ENCODE measurements around the gene CHCHD1.
"Not testable (repeated sequence)": the region's sequence is repeated elsewhere in the genome, so short reads cannot be mapped to it uniquely, and the experiment has no call there.

The CHCHD1 gene

GRCh38 chr10:73814896-73815718 lies 33.3 kb downstream of the CHCHD1 start:
- no peak for DNase-seq

- no peak for DNase-seq
Measured at GRCh38 chr10:73815719-73816030, 33.8 kb downstream of the CHCHD1 start.

GRCh38 chr10:73816917-73817729 lies 35.3 kb downstream of the CHCHD1 start:
- DNase-seq: no peak

GRCh38 chr10:73817826-73818225 lies 36.0 kb downstream of the CHCHD1 start:
- no peak for DNase-seq

GRCh38 chr10:73818402-73818801 lies 36.6 kb downstream of the CHCHD1 start:
- no peak for DNase-seq

- no peak for DNase-seq
Measured at GRCh38 chr10:73819081-73819480, 37.2 kb downstream of the CHCHD1 start.

GRCh38 chr10:73819513-73820093 lies 37.8 kb downstream of the CHCHD1 start:
- DNase-seq: no peak

- no peak for DNase-seq
Measured at GRCh38 chr10:73823391-73823790, 41.5 kb downstream of the CHCHD1 start.

GRCh38 chr10:73824146-73824725 lies 42.4 kb downstream of the CHCHD1 start:
- DNase-seq: no peak

GRCh38 chr10:73827346-73828089 lies 45.7 kb downstream of the CHCHD1 start:
- no peak for DNase-seq

- no peak for DNase-seq
Measured at GRCh38 chr10:73828161-73828560, 46.3 kb downstream of the CHCHD1 start.

- not testable (repeated sequence) for DNase-seq
Measured at GRCh38 chr10:73829090-73829489, 47.2 kb downstream of the CHCHD1 start.
